CD4-positive, CD25-positive, alpha-beta regulatory T cell (primary cell): ENCODE measurements around the gene NDN. TPM values are rescaled to one million over a fixed set of nuclear protein-coding genes. Genes with fewer than 3 reads are reported as not detected.

Experiments
- ATAC-seq, 2 donors: fragments of 150-1000 bp; cut with Tn5 transposase; one replicate each; pipeline ENCODE4 v1.10.0; 2021; ENCODE audit warnings: low read depth in 2 of 2, moderate number of reproducible peaks in 2 of 2, moderate library complexity in 1 of 2
- DNase-seq, 3 donors: peaks; one replicate each; pipeline versions ENCODE4 v3.0.0 to v3.0.0-alpha.2; 2012 to 2022; ENCODE audit warnings: mixed read lengths in 1 of 3
- H3K27ac ChIP-seq: one replicate; pipeline ENCODE4 v1.7.0; 2013; ENCODE audit warnings: mild to moderate bottlenecking, low read length; ENCODE audit not compliant: insufficient read depth, poor library complexity, severe bottlenecking
- H3K27me3 ChIP-seq: one replicate; pipeline ENCODE4 v1.7.0; 2013; ENCODE audit warnings: low read length; ENCODE audit not compliant: control insufficient read depth, insufficient read depth
- H3K36me3 ChIP-seq: one replicate; pipeline ENCODE4 v1.7.0; 2013; ENCODE audit warnings: mild to moderate bottlenecking, low read length, moderate library complexity; ENCODE audit not compliant: control insufficient read depth, insufficient read depth
- H3K4me1 ChIP-seq: 2 replicates; pipeline ENCODE4 v1.7.0; 2013; ENCODE audit warnings: mild to moderate bottlenecking, low read length; ENCODE audit not compliant: insufficient read depth, control insufficient read depth, poor library complexity, severe bottlenecking
- H3K4me3 ChIP-seq: one replicate; pipeline ENCODE4 v1.7.0; 2013; ENCODE audit warnings: low read depth, mild to moderate bottlenecking, low read length, moderate library complexity
- H3K9me3 ChIP-seq, 2 experiments: 1 replicate in 1 of 2; 2 replicates in 1 of 2; pipeline ENCODE4 v1.7.0; 2013; ENCODE audit warnings: low read length in 2 of 2, mild to moderate bottlenecking in 1 of 2, moderate library complexity in 1 of 2; ENCODE audit not compliant: control insufficient read depth in 2 of 2
- H3K27ac Mint-ChIP-seq, 3 donors: one replicate each; pipeline ENCODE4 v1.8.0; 2020 to 2022; ENCODE audit warnings: mild to moderate bottlenecking in 3 of 3, mixed read lengths in 3 of 3, moderate library complexity in 2 of 3
- H3K27me3 Mint-ChIP-seq: one replicate; pipeline ENCODE4 v1.8.0; 2022; ENCODE audit warnings: mild to moderate bottlenecking, mixed read lengths
- H3K36me3 Mint-ChIP-seq: one replicate; pipeline ENCODE4 v1.8.0; 2020; ENCODE audit warnings: mixed read lengths
- H3K4me1 Mint-ChIP-seq, 4 donors: one replicate each; pipeline ENCODE4 v1.8.0; 2020 to 2022; ENCODE audit warnings: mixed read lengths in 4 of 4, mild to moderate bottlenecking in 1 of 4
- H3K4me3 Mint-ChIP-seq, 4 donors: one replicate each; pipeline ENCODE4 v1.8.0; 2020 to 2022; ENCODE audit warnings: mild to moderate bottlenecking in 4 of 4, mixed read lengths in 4 of 4, moderate library complexity in 3 of 4
- H3K9me3 Mint-ChIP-seq, 7 donors: one replicate each; pipeline ENCODE4 v1.8.0; 2020 to 2022; ENCODE audit warnings: mixed read lengths in 7 of 7, mild to moderate bottlenecking in 3 of 7, moderate library complexity in 2 of 7
- polyA plus RNA-seq, 4 donors: library from polyadenylated mRNA; unstranded; fragments of 300-500 nt; fragmentation: Illumina TruSeq; gene quantifications; one replicate each; pipeline ENCODE4 v1.2.3, GENCODE V29; 2021
- total RNA-seq: library from RNA; stranded (reverse); gene quantifications from one replicate; pipeline ENCODE4 v1.2.3, GENCODE V29; 2022

NDN gene
- total and polyA plus RNA-seq, 5 donors from 2014 or later = 0.29 to 1.7 (median 1.1) TPM; not detected in 2

GRCh38 chr15:23647421-23648370 lies 39.4 kb downstream of the NDN start, which contains the start of gene MAGEL2:
MAGEL2 (minus strand) TSS chr15:23647867; CDS start chr15:23647742, 125 bp downstream.
- Histone ChIP-seq H3K4me1 (no peaks in the 10 kb centered on the region), H3K36me3 (no peaks in the 10 kb centered on the region), H3K27me3 (no peaks in the 10 kb centered on the region), H3K27ac (no peak within 1 kb of the TSS), H3K4me3 (no peak within 1 kb of the TSS), H3K9me3 (no peaks in the 10 kb centered on the region)
- Mint-ChIP-seq H3K4me1 (no peaks in the 10 kb centered on the region), H3K4me3 (no peak within 1 kb of the TSS), H3K27ac (no peak within 1 kb of the TSS), H3K27me3 (peaks cover 7% of the 10 kb centered on the region), H3K36me3 (no peaks in the 10 kb centered on the region), H3K9me3 (peaks cover 0 to 5% (median 0%) of the 10 kb centered on the region in 7 donors)
- DNase-seq (no peak), ATAC-seq (no peak)

DNA sequence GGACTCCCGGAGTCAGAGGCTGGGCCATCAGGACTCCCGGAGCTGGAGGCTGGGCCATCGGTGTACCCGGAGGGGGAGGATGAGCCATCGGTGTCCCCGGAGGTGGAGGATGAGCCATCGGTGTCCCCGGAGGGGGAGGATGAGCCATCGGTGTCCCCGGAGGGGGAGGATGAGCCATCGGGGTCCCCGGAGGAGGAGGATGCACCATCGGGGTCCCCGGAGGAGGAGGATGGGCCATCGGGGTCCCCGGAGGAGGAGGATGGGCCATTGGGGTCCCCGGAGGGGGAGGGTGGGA lies 40.2 kb downstream of the NDN start:
- Mint-ChIP-seq H3K9me3 (peaks cover 0 to 5% (median 0%) of the 10 kb centered on the region in 7 donors), H3K27ac (no peak overlapping the region), H3K4me3 (no peak overlapping the region), H3K36me3 (no peaks in the 10 kb centered on the region), H3K27me3 (peaks cover 7% of the 10 kb centered on the region), H3K4me1 (no peaks in the 10 kb centered on the region)
- H3K27ac ChIP-seq = no peak overlapping the region
- H3K9me3 ChIP-seq = no peaks in the 10 kb centered on the region
- ATAC-seq (no peak), DNase-seq (no peak)
- H3K4me3 ChIP-seq = no peak overlapping the region
- H3K36me3 ChIP-seq = no peaks in the 10 kb centered on the region
- H3K27me3 ChIP-seq = no peaks in the 10 kb centered on the region
- H3K4me1 ChIP-seq = no peaks in the 10 kb centered on the region

- ATAC-seq (no peak), DNase-seq (no peak)
- no peak overlapping the region for H3K4me3 Mint-ChIP-seq
- no peaks in the 10 kb centered on the region for H3K4me1 Mint-ChIP-seq
- H3K27me3 Mint-ChIP-seq = peaks cover 7% of the 10 kb centered on the region
- H3K27me3 ChIP-seq = no peaks in the 10 kb centered on the region
- no peaks in the 10 kb centered on the region for H3K4me1 ChIP-seq
- H3K9me3 Mint-ChIP-seq = peaks cover 0 to 5% (median 0%) of the 10 kb centered on the region in 7 donors
- no peaks in the 10 kb centered on the region for H3K9me3 ChIP-seq
- H3K4me3 ChIP-seq = no peak overlapping the region
- H3K36me3 Mint-ChIP-seq = no peaks in the 10 kb centered on the region
- H3K27ac ChIP-seq = no peak overlapping the region
- H3K27ac Mint-ChIP-seq = no peak overlapping the region
- H3K36me3 ChIP-seq = no peaks in the 10 kb centered on the region
Measured at GRCh38 chr15:23646165-23647000, 40.7 kb downstream of the NDN start.

DNA sequence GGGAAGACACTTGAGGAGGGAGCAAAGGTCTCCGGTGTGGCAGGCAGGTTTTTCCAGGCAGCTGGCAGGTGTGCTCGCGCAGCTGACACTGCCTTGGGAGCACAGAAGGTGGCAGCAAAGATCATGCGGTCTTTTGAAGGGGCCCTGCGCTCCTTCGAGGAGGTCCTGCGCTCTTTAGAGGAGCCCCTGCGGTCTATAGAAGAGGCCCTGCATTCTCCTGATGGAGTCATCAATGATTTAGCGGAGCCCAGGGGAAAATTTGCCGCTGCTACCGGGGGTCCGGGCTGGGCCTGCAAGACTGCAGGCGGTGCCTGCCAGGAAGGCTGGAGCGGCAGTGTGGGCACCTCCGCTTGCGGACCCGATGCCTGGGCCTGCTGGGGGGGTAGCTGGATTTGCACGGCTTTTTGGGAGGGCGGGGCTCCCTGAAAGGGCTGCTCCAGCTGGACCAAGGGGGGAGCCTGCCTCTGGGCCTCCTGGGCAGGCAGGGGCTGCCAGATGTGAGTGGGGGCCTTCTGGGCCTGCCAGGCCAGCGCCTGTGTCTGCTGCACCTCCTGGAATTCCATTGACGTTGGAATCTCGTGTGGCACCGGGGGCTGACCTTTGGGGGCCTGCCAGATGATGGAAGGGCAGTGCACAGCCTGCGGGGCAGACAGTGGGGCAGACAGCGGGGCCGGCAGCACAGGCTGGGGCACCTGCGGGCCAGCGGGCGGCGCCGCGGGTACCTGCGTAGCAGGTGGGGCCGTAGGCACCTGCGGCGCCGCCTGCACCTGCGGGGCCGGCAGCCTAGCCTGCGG lies 41.5 kb downstream of the NDN start:
- H3K27me3 ChIP-seq = no peaks in the 10 kb centered on the region
- H3K36me3 ChIP-seq = no peaks in the 10 kb centered on the region
- Mint-ChIP-seq H3K36me3 (no peaks in the 10 kb centered on the region), H3K4me1 (no peaks in the 10 kb centered on the region), H3K27me3 (peaks cover 7% of the 10 kb centered on the region), H3K9me3 (peaks cover 0 to 5% (median 0%) of the 10 kb centered on the region in 7 donors), H3K27ac (no peak overlapping the region), H3K4me3 (no peak overlapping the region)
- no peak overlapping the region for H3K27ac ChIP-seq
- no peaks in the 10 kb centered on the region for H3K9me3 ChIP-seq
- DNase-seq = no peak
- H3K4me1 ChIP-seq = no peaks in the 10 kb centered on the region
- H3K4me3 ChIP-seq = no peak overlapping the region
- no peak for ATAC-seq

DNA sequence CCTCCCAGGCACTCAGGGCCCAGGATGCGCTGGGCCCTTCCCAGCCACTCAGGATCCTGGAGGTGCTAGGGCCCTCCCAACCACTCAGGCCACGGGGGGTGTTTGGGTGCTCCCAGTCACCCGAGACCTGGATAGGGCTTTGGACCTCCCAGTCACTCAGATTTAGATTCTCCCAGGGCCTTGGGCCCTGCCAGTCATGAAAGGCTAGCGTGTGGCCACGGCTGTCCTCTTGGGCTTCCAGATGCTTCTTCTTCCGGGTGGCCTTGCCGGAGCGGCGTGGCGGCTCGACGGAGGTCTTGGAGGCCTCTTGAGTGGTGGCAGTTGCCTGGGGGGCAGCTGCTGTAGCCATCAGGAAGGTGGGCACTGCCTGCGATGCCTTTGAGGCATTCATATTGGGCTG lies 42.3 kb downstream of the NDN start:
- Histone ChIP-seq H3K36me3 (no peaks in the 10 kb centered on the region), H3K27me3 (no peaks in the 10 kb centered on the region), H3K4me1 (no peaks in the 10 kb centered on the region), H3K27ac (no peak overlapping the region), H3K9me3 (no peaks in the 10 kb centered on the region), H3K4me3 (no peak overlapping the region)
- H3K4me1 Mint-ChIP-seq = no peaks in the 10 kb centered on the region
- peaks cover 7% of the 10 kb centered on the region for H3K27me3 Mint-ChIP-seq
- no peak for ATAC-seq
- H3K36me3 Mint-ChIP-seq = no peaks in the 10 kb centered on the region
- DNase-seq = no peak
- H3K4me3 Mint-ChIP-seq = no peak overlapping the region
- peaks cover 0 to 5% (median 0%) of the 10 kb centered on the region in 7 donors for H3K9me3 Mint-ChIP-seq
- no peak overlapping the region for H3K27ac Mint-ChIP-seq

- Mint-ChIP-seq H3K9me3 (peaks cover 0 to 2% (median 0%) of the 10 kb centered on the region in 7 donors), H3K36me3 (no peaks in the 10 kb centered on the region), H3K4me3 (no peak overlapping the region), H3K27ac (no peak overlapping the region), H3K27me3 (no peaks in the 10 kb centered on the region), H3K4me1 (no peaks in the 10 kb centered on the region)
- Histone ChIP-seq H3K4me3 (no peak overlapping the region), H3K36me3 (no peaks in the 10 kb centered on the region), H3K9me3 (no peaks in the 10 kb centered on the region), H3K27me3 (no peaks in the 10 kb centered on the region), H3K4me1 (no peaks in the 10 kb centered on the region), H3K27ac (no peak overlapping the region)
- DNase-seq (peak in 2 of 3 donors; percentile 19 to 25), ATAC-seq (no peak)
Measured at GRCh38 chr15:23642413-23643044, 44.6 kb downstream of the NDN start.
